Measurements from ENCODE around the gene ZFP36L1. TPM values are rescaled to one million over a fixed set of nuclear protein-coding genes. Genes with fewer than 3 reads are reported as not detected.

Gene ZFP36L1
- total RNA-seq, 1 experiment from 2014 or later, result 34.7 TPM

GRCh38 chr14:68816183-68816942 is 23.5 kb upstream of the ZFP36L1 start:
- peak; percentile 97 for DNase-seq (ENCODE audit: low read depth)

- DNase-seq (ENCODE audit: low read depth), result no peak
These were observed 22.7 kb upstream of the ZFP36L1 start for GRCh38 chr14:68815298-68816182.

DNA sequence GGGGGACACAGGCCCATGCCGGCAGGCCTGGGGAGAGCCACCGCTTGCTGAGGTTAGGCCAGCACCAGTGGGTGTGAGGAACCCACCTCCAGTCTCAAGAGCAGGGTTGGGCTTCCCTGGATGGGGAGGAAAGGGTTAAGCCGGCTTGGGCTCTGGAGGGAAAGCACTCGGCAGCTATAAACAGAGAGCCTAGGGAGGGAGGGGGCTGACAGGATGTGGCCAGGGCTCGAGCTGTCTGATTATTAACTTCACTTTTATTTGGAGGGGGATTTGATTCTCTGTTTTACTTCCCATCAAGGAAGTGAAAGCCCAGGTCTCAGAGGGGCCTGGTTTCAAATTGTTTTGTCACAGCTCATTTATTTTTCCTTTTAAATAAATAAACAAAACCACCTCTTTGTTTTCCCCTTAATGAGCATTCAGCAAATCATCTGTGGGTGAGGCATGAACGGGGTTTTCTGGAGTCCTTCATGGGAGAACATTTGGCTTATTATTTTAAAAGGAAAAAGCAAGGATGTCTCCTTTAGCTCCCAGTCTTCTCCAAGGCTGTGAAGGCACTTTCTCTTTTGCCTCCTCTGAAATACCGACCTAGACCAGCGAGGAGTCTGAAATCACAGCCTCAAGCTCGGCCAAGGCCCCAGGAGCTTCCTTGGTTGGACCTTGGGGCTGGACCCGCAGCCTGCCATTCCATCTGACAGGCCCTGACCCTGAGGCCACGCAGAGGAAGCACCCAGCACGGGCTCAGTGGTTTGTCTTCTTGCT is 21.9 kb upstream of the ZFP36L1 start:
- peak; percentile 82 for DNase-seq (ENCODE audit: low read depth)

DNA sequence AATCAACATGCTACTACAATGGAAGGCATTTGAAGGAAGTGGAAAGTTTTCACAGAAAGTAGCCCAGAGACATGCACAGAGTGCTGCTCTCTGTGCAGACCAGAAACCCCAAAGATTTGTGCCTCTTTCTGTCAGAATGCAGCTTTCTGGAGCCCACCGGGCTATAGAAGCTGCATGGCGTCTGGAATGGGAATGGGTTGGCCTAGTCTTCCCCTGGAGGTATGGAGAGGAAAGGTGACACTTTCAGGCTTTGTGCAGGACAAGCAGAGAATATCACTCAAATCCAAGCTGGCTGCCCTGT is 21.3 kb upstream of the ZFP36L1 start:
- DNase-seq (ENCODE audit: low read depth), result no peak

DNA sequence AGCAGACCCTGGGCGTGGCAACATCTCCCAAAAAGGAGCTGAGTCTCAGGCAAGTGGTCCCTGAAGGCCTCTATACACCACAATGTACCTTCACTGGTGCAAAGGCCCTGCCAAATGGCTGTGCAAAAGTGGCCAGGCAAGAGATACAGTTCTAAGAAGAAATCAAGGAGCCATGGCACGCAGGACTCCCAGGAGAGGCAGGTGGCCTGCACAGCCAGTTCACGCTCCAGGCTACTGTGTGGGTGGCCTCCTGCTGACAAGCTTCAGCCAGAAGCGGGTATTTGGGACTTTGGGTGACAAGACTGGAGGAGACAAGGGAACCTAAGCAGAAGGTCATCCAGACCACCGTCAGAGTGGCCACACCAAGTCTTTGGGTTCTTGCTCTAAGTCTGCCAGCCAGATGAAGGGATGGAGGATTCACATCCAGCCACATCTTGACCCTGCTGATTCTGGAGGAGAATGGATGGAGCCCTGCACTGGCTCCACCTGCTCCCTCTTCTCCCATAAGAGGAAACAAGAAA is 20.5 kb upstream of the ZFP36L1 start:
- DNase-seq (ENCODE audit: low read depth), result no peak

DNA sequence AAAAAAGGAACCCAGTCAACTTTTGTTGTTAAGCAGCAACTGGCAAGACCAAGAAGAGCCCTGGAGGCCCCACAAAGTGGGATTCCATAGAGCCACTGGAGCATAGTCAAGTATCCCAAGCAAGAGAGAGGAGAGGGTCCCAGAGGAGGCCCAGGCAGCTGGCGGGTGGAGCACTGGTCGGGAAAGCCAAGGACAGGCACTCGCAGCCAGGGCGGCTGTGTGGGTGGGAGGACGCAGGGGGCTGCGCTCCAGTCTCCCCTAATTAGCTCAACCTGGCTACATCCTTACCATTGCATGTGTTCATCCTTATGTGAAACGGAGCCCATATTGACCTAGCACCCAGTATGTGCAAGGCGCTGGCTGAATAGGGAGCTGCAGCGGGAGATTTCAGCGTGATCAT is 18.3 kb upstream of the ZFP36L1 start:
- no peak for DNase-seq (ENCODE audit: low read depth)

GRCh38 chr14:68810173-68811153 is 17.6 kb upstream of the ZFP36L1 start:
- no peak for DNase-seq (ENCODE audit: low read depth)

- no peak for DNase-seq (ENCODE audit: low read depth)
These were observed 16.7 kb upstream of the ZFP36L1 start for GRCh38 chr14:68809524-68809923.

DNA sequence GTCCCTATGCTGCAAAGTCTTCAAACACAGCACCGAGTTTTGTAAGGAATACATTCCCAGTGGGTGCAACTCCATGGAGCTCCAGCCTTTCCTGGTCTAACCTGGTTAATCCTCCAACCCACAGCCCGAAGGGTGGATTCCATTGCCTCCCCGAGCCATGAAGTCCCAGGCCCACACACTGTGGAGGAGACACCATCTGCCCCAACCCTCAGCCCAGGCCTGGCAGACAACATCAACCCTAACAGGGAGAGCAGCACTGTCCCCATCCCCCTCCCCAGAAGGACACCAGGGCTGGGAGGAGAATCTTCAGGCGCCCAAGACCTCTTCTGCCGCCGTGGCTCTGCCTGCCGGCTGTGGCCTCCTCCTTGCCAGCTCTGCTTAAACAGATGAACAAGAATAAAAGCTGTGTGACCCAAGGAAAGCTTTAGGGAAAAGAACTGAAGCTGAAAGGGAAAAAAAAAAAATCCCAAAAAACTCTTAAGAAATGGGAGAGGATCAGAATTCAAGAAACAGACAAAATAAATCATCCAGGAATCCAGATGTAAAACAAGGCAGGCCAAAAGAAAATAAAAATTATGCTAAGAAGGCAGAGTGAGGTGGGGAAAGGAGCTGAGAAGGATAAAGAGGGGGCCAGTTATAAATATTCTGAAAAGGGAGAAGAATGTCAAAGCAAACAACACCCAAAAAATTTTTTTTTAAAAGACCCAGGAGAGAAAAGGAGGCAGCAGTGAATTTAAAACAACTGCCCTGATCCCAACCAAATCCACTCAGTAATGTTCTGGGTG is 16.0 kb upstream of the ZFP36L1 start:
- no peak for DNase-seq (ENCODE audit: low read depth)

DNA sequence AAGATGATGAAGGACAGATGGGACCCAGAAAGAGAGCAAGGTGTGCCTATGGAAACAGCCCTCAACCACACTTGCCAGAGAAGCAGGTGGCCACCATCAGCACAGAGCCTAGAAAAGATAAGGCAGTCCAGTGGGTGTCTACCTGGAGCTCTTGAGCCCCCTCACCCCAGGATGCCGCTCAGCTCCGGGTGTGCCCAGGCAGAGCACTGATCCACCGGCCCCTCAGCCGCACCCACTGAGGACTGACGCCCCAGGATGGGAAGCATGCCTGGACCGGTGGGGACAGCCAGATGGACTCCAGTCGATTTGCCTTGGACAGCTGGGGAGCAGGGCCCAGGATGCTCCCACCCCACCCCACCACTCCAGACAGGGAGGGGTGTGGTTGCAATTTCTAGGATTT is 15.1 kb upstream of the ZFP36L1 start:
- no peak for DNase-seq (ENCODE audit: low read depth)

DNA sequence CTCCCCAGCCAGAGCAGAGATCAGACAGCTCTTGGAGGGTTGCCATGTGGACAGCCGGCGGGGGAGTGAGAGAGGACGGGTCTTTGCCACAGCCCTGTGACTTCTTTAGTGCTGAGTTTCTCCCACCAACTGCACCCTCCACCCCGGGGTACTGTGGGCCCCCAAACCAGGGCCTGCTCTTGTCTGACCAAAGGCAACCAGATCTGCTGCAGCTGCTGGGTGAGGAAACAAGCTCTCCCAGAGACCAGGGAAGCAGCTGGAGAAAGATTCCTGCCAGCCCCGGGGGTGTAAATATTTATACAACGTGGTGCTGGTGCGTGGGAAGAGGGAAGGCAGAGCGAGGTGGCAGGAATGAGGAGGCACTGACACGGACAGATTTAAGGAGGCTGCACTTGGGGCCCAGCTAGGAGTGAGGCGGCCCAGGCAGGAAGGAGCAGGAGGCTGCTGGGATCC is 14.3 kb upstream of the ZFP36L1 start:
- DNase-seq (ENCODE audit: low read depth), result peak; percentile 75

GRCh38 chr14:68806526-68807147 is 13.8 kb upstream of the ZFP36L1 start:
- DNase-seq (ENCODE audit: low read depth), result no peak

DNA sequence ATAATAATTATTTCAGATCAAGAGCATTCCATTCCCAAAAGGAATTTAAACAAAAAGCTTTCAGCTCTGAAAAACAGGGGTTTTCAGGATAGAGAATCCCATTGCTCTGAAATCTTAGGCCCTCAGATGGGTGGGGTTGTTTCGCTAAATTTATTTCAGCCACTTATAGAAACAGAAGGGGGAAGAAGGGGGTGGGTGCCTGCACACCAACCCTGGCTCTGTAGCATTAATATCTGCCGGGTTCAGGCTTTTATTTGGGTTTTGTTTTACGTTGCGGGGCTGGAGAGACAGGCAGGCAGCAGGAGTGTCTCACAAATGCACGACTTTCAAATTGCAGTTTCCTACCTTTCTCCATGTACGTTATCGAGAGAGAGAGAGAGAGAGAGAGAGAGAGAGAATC is 12.5 kb upstream of the ZFP36L1 start:
- no peak for DNase-seq (ENCODE audit: low read depth)

DNA sequence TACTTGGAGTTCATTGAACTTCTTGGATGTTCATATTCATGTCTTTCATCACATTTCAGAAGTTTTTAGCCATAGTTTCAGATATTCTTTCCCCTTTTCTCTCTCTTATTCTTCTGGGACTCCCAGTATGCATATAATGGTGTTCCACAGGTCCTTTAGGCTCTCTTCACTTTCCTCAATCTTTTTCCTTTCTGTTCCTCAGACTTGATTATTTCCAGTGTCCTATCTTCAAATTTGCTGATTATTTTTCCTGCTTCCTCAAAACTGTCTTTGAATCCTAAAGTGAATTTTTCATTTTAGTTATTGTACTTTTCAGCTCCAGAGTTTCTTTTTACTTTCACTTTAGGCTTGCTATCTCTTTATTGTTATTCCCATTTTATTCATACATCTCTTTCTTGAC is 8.8 kb upstream of the ZFP36L1 start:
- DNase-seq (ENCODE audit: low read depth), result no peak

DNA sequence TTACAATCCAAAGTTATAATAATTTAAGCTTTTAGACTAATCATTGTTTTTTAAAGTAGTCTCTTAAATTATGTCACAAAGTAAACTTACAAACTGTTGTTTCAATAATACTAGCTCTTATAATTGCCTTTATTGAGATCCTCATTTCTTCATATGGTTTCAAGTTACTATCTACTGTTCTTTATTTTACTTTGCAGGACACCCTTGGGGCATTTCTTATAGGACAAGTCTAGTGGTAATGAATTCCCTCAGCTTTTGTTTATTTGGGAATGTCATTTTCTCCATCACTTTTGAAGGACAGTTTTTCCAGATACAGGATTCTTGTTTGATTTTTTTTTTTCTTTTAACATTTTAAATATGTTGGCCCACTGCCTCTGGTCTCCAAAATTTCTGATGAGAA is 8.1 kb upstream of the ZFP36L1 start:
- DNase-seq (ENCODE audit: low read depth), result no peak

GRCh38 chr14:68800390-68800789 is 7.5 kb upstream of the ZFP36L1 start:
- DNase-seq (ENCODE audit: low read depth), result no peak

DNA sequence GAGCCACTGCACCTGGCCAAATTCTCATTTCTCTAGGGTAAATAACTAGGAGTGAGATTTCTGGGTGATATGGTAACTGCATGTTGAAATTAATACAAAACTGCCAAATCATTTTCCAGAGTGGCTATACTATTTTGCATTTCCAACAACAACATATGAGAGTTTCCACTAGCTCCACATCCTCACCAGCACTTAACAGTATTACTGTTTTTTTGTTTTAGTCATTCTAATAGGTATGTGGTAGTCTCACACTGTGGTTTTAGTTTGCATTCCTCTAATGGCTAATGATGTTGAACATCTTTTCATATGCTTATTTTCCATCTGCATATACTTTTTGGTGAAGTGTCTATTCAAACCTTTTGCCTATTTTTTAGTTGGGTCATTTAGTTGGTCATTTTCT is 5.8 kb upstream of the ZFP36L1 start:
- no peak for DNase-seq (ENCODE audit: low read depth)

DNA sequence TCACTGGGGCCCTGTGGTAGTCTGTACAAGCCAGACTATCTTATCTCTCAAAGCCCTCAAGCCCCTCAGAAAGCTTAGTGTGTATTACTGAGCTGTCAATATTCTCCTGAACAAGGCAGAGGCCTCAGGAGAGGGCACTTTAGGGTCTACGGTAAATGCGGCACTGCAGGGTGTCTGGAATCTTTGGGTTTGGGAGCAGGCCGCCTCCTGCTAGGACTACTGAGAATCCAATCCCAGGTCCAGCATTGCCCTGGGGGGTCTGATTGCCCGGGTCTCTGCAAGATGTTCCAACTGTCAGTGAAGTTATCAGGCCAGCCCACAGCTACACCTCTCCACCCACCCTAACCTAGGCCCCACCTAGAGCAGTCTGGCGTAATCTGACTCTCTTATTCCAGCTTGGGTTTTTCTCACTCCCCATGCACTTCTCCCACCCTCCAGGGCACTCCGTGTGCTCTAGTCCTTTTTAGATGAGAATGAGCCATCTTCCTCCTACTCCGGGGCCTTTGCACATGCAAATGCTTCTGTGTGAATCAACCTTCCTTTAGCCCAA is 4.3 kb upstream of the ZFP36L1 start:
- DNase-seq (ENCODE audit: low read depth), result peak; percentile 45

DNA sequence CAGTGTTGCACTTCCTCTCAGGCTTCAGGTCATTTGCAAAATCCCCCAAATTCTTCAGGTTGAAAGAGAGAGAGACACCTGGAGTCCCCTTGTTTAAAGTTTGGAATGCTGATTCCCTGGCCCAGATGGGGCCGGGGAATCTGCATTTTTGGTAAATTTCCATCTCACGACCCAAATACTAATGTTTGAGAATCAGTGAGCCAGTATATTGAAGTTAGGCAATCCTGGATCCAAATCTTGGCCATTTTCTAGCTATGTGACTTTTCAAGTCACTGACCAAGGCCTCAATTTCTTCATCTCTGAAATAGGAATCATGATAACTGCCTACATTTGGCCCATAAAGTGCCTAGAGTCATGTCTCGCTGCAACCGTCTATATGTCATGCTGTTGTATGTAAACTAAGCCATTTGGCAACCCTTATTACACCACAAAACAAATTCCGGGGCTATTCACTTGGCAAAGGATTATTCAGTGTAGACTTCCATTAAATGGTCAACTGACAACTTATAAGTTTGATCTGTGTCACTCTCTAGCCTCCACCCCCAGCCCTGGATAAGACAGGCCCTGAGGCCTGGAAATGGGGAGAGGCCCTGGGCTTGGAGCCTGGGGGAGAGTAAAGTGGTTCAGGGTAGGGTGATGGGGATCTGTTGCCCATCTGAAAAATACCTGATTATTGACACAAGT is 3.7 kb upstream of the ZFP36L1 start:
- DNase-seq (ENCODE audit: low read depth), result no peak
